Heart right ventricle (tissue), 16 donors: Measurements from ENCODE around the gene RBFOX2. TPM values are rescaled to one million over a fixed set of nuclear protein-coding genes. Genes with fewer than 3 reads are reported as not detected.

Experiments used
- ATAC-seq, 8 donors: fragments of 200-7000 bp; cut with Tn5 transposase; one replicate each; pipeline ENCODE4 v1.9.1; 2020; ENCODE audit warnings: mild to moderate bottlenecking in 8 of 8, moderate library complexity in 8 of 8, moderate number of reproducible peaks in 1 of 8
- DNase-seq, 2 donors: peaks; one replicate each; pipeline ENCODE4 v3.0.0-alpha.2; 2020
- H3K27ac ChIP-seq, 10 donors: fragments of 200-600 bp; sonication (generic) in 2 of 10; one replicate each; pipeline versions ENCODE4 v1.5.0 to v1.8.0; 2020 to 2022; ENCODE audit warnings: mild to moderate bottlenecking in 3 of 10
- H3K27me3 ChIP-seq, 7 donors: fragments of 200-600 bp; one replicate each; pipeline ENCODE4 v1.8.0; 2021 to 2022; ENCODE audit warnings: mild to moderate bottlenecking in 2 of 7
- H3K36me3 ChIP-seq, 9 donors: fragments of 200-600 bp; sonication (generic) in 1 of 9; one replicate each; pipeline versions ENCODE4 v1.5.0 to v1.8.0; 2020 to 2022; ENCODE audit warnings: mild to moderate bottlenecking in 2 of 9
- H3K4me1 ChIP-seq, 9 donors: fragments of 200-600 bp; sonication (generic) in 1 of 9; one replicate each; pipeline versions ENCODE4 v1.5.0 to v1.8.0; 2020 to 2022; ENCODE audit warnings: mild to moderate bottlenecking in 4 of 9
- H3K4me3 ChIP-seq, 10 donors: fragments of 200-600 bp; sonication (generic) in 2 of 10; one replicate each; pipeline versions ENCODE4 v1.5.0 to v1.8.0; 2020 to 2022; ENCODE audit warnings: mild to moderate bottlenecking in 7 of 10, moderate library complexity in 2 of 10
- H3K9me3 ChIP-seq, 11 donors: fragments of 200-600 bp in 10 of 11; sonication (generic) in 2 of 11; one replicate each; pipeline versions ENCODE4 v1.5.0 to v1.8.0; 2013 to 2022; ENCODE audit warnings: mild to moderate bottlenecking in 2 of 11, control low read depth in 1 of 11, moderate library complexity in 1 of 11
- CTCF ChIP-seq, 9 donors: fragments of 200-600 bp; sonication (generic) in 2 of 9; IDR thresholded peaks; one replicate each; pipeline versions ENCODE4 v1.5.0 to v1.8.0; 2021 to 2022; ENCODE audit warnings: antibody characterized with exemption in 9 of 9, mild to moderate bottlenecking in 5 of 9, moderate library complexity in 1 of 9
- WGBS, 2 donors: extraction: QIAGEN DNeasy Blood & Tissue Kit; methylation state at CpG; one replicate each; pipeline ENCODE4 v1.1.7; 2013; ENCODE audit warnings: inconsistent platforms in 1 of 2; 5-methylcytosine and 5-hydroxymethylcytosine counted together
- intact Hi-C, 10 donors: fragments of 100-400 bp; cut with DNase I; formaldehyde crosslinking; loops; one replicate each; pipeline versions ENCODE4 v1.11.1 to v1.14.2; 2022
- polyA plus RNA-seq, 2 donors: library from polyadenylated mRNA; stranded (reverse); fragments of 200-250 nt; gene quantifications; one replicate each; pipeline ENCODE4 v1.2.3, GENCODE V29; 2013
- total RNA-seq, 10 donors: library from RNA; stranded (reverse); fragmentation: NEBNext Ultra II Directional in 3 of 10; extraction: Animal tissue kit (Norgen Biotek cat#: 25700) in 3 of 10; gene quantifications; one replicate each; pipeline versions ENCODE4 v1.2.1 to v1.2.4, GENCODE V29; 2021 to 2023
- donor health status: Arrhythmogenic right ventricular cardiomyopathy.
- donor health status: ischemic (EF 13 %, LVEDD 7.1; RV severe dilation, severe dysfunction).
- donor health status: healthy with polysubstance abuse.
- donor health status: DM: no; HTN: yes; CAD: no.
- donor health status: DM: no; HTN: no; CAD: no.
- donor health status: ischemic (EF 25% LVEDD 6.9; RV normal size, moderate dysfunction).
- donor health status: ischemic (EF 25% LVEDD 5.7; RV mildly dilated, moderate dysfunction).
- donor health status: healthy.
- donor health status: DM: yes; HTN: yes; CAD: no.
- donor health status: Ischemic cardiomyopathy.
- donor health status: ischemic (EF 35%, LVEDD 5.7; RV mildly dilated, moderate dysfunction).
- donor health status: nonischemic (EF 11% LVEDD 7.7; RV severe dilation, severe dysfunction).
- donor health status: DM: yes; HTN: yes; CAD: no.
- donor health status: PGD.
- donor health status: ischemic (EF 29% LVEDD 5.4; RV normal size, mild dysfunction).
- donor health status: nonischemic (EF 23%, LVEDD 6.1; RV moderate dilation, normal function).

RBFOX2 gene
- total and polyA plus RNA-seq, 12 donors: 18.0 to 105 (median 90.4) TPM

GRCh38 chr22:36002718-36003260 lies 25.8 kb downstream of the RBFOX2 start:
- ATAC-seq (no peak), DNase-seq (no peak)
- Histone ChIP-seq H3K4me1 (peaks cover 3 to 54% (median 13%) of the 10 kb centered on the region in 9 donors), H3K27me3 (no peaks in the 10 kb centered on the region), H3K4me3 (no peak overlapping the region), H3K9me3 (no peaks in the 10 kb centered on the region), H3K36me3 (no peaks in the 10 kb centered on the region), H3K27ac (no peak overlapping the region)
- TF ChIP-seq CTCF (IDR thresholded peaks at IDR 0.05): no peak
- 93 to 95% methylated on average over 5 of the region's 5 CpGs for WGBS, 2 donors
- intact Hi-C loops: no loop called here

- DNase-seq: no peak
- TF ChIP-seq CTCF (IDR thresholded peaks at IDR 0.05): no peak
- Histone ChIP-seq H3K36me3 (no peaks in the 10 kb centered on the region), H3K9me3 (no peaks in the 10 kb centered on the region), H3K27me3 (no peaks in the 10 kb centered on the region), H3K27ac (peak overlapping the region in 1 of 10 donors; percentile 29), H3K4me1 (peaks cover 3 to 56% (median 20%) of the 10 kb centered on the region in 9 donors), H3K4me3 (no peak overlapping the region)
- intact Hi-C loops: no loop called here
- 87 to 88% methylated on average over 7 of the region's 7 CpGs for WGBS, 2 donors
- no peak for ATAC-seq
Observed at GRCh38 chr22:36002084-36002483, 26.5 kb downstream of the RBFOX2 start.

GRCh38 chr22:35998748-35999147 lies 29.9 kb downstream of the RBFOX2 start:
- H3K27me3 ChIP-seq: no peaks in the 10 kb centered on the region
- DNase-seq (no peak), ATAC-seq (no peak)
- peaks cover 14 to 70% (median 49%) of the 10 kb centered on the region in 9 donors for H3K4me1 ChIP-seq
- H3K4me3 ChIP-seq: no peak overlapping the region
- 92 to 94% methylated on average over 3 of the region's 3 CpGs for WGBS, 2 donors
- H3K9me3 ChIP-seq: no peaks in the 10 kb centered on the region
- no peak overlapping the region for H3K27ac ChIP-seq
- intact Hi-C loops: no loop called here
- no peak for TF ChIP-seq CTCF (IDR thresholded peaks at IDR 0.05)
- H3K36me3 ChIP-seq: no peaks in the 10 kb centered on the region

GRCh38 chr22:35997438-35997837 lies 31.2 kb downstream of the RBFOX2 start:
- H3K4me3 ChIP-seq: no peak overlapping the region
- no peak for TF ChIP-seq CTCF (IDR thresholded peaks at IDR 0.05)
- no peaks in the 10 kb centered on the region for H3K36me3 ChIP-seq
- no peaks in the 10 kb centered on the region for H3K27me3 ChIP-seq
- peak in 5 of 8 donors; percentile 15 to 66 (median 48) for ATAC-seq
- 55 to 71% methylated on average over 3 of the region's 3 CpGs for WGBS, 2 donors
- no peak for DNase-seq
- H3K9me3 ChIP-seq: peaks cover 0 to 5% (median 0%) of the 10 kb centered on the region in 11 donors
- H3K4me1 ChIP-seq: peaks cover 14 to 73% (median 49%) of the 10 kb centered on the region in 9 donors
- H3K27ac ChIP-seq: peak overlapping the region in 9 of 10 donors; percentile 11 to 86 (median 68)
- intact Hi-C loops: no loop called here
